HFFc6 (cell line): ENCODE measurements around the gene MRPS15. TPM values are rescaled to one million over a fixed set of nuclear protein-coding genes. Genes with fewer than 3 reads are reported as not detected.
A peak's percentile ranks its signal among the peaks of the same experiment; 100 is the strongest.

Source experiments
- DNase-seq: peaks from one replicate; pipeline ENCODE4 v3.0.0-alpha.2; 2018
- H3K27ac Mint-ChIP-seq: 2 replicates; pipeline ENCODE4 v1.8.0; 2020; ENCODE audit warnings: mild to moderate bottlenecking, mixed read lengths
- H3K27me3 Mint-ChIP-seq: 2 replicates; pipeline ENCODE4 v1.8.0; 2021; ENCODE audit warnings: mild to moderate bottlenecking, moderate library complexity, mixed read lengths; ENCODE audit not compliant: insufficient read depth
- H3K36me3 Mint-ChIP-seq: 2 replicates; pipeline ENCODE4 v1.8.0; 2021; ENCODE audit warnings: low read depth, mixed read lengths
- H3K4me1 Mint-ChIP-seq: 2 replicates; pipeline ENCODE4 v1.8.0; 2020; ENCODE audit warnings: low read depth, mixed read lengths
- H3K4me3 Mint-ChIP-seq: 2 replicates; pipeline ENCODE4 v1.8.0; 2020; ENCODE audit warnings: mild to moderate bottlenecking, moderate library complexity, mixed read lengths
- H3K9me3 Mint-ChIP-seq: 2 replicates; pipeline ENCODE4 v1.8.0; 2020; ENCODE audit warnings: mild to moderate bottlenecking, mixed read lengths
- total RNA-seq, 6 experiments: library from RNA; stranded (reverse); fragmentation: NEBNext Ultra II Directional; extraction: Animal tissue kit (Norgen Biotek cat#: 25700); gene quantifications; 2 replicates in 1 of 6; 3 replicates in 5 of 6; pipeline ENCODE4 v1.2.3, GENCODE V29; 2021
- TF ChIP-seq, protein P1 (sequence below): fragments of 200-600 bp; sonication (generic); IDR thresholded peaks from 2 replicates; pipeline ENCODE4 v1.5.0; 2021; ENCODE audit warnings: antibody characterized with exemption, mild to moderate bottlenecking

MRPS15 gene
- total RNA-seq, 6 experiments from 2014 or later = 74.1 to 96.1 (median 88.4) TPM

DNA sequence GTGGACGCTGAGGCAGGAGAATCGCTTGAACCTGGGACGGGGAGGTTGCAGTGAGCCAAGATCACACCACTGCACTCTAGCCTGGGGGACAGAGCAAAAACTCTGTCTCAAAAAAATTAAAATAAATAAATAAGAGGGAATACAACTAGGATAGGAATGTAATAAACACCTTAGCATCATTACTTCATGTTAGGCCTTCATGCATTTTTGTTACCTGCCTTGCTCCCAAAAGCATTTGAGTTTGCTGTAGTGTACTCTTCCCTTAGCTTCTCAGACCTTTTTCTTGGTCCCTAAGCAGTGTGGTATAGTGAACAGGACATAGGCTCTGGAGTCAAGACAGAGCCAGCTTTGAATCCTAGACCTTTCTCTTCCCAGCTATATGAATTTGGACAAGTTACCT, 11.1 kb downstream of the MRPS15 start:
- no peak for DNase-seq
- TF ChIP-seq, protein P1, sequence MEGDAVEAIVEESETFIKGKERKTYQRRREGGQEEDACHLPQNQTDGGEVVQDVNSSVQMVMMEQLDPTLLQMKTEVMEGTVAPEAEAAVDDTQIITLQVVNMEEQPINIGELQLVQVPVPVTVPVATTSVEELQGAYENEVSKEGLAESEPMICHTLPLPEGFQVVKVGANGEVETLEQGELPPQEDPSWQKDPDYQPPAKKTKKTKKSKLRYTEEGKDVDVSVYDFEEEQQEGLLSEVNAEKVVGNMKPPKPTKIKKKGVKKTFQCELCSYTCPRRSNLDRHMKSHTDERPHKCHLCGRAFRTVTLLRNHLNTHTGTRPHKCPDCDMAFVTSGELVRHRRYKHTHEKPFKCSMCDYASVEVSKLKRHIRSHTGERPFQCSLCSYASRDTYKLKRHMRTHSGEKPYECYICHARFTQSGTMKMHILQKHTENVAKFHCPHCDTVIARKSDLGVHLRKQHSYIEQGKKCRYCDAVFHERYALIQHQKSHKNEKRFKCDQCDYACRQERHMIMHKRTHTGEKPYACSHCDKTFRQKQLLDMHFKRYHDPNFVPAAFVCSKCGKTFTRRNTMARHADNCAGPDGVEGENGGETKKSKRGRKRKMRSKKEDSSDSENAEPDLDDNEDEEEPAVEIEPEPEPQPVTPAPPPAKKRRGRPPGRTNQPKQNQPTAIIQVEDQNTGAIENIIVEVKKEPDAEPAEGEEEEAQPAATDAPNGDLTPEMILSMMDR = no peak
- Mint-ChIP-seq H3K4me3 (no peak overlapping the region), H3K36me3 (peaks cover 10% of the 10 kb centered on the region), H3K27ac (no peak overlapping the region), H3K27me3 (peaks cover 5% of the 10 kb centered on the region), H3K4me1 (peaks cover 33% of the 10 kb centered on the region), H3K9me3 (no peaks in the 10 kb centered on the region)

GRCh38 chr1:36450919-36451305, 13.3 kb downstream of the MRPS15 start:
- no peak for DNase-seq
- Mint-ChIP-seq H3K4me1 (peaks cover 33% of the 10 kb centered on the region), H3K27ac (peak overlapping the region; percentile 97), H3K36me3 (peaks cover 5% of the 10 kb centered on the region), H3K27me3 (peaks cover 5% of the 10 kb centered on the region), H3K9me3 (no peaks in the 10 kb centered on the region), H3K4me3 (peak overlapping the region; percentile 93)
- TF ChIP-seq, protein P1 = no peak

DNA sequence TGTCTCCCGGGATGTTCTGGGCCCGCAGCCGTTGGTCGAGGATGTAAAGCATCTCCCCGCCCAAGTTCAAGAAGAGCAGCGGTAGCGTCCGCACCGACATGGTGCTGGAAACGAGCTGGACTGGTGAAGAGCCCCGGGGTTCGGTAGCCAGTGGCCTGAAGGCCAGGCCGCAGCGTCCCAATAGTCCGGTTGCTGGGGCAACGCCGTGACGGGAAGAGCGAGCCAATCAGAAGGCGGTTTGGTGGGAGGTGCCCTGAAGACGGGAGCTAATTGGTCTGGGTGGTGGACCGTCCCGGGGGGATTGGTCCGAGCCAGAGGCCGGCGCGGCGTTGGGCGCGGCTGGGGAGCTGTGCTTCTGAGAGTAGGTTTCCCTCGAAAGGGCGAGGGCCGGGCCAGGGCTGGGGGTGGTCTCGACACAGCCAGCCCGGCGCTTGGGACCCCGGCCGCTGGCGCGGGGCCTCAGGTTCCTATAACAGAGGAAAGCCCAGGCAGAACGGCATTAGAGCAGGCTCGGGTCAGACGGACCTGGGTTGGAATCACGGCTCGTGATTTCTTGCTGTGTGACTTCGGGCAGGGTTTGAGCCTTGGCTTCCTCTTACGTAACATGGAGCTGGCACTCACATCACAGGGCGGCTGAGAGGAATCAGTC, 13.8 kb downstream of the MRPS15 start, which contains the start of gene OSCP1:
Gene OSCP1 (minus strand): TSS at position 182 of the 649 bp plus-strand sequence. CDS start 82 bp downstream, at position 100.
- H3K27me3 Mint-ChIP-seq = peaks cover 5% of the 10 kb centered on the region
- DNase-seq = peak; percentile 94
- H3K36me3 Mint-ChIP-seq = peaks cover 5% of the 10 kb centered on the region
- H3K9me3 Mint-ChIP-seq = no peaks in the 10 kb centered on the region
- TF ChIP-seq, protein P1 = no peak; the same call in 1 of the 2 replicates
- H3K27ac Mint-ChIP-seq = peak within 1 kb of the TSS; percentile 97
- peak within 1 kb of the TSS; percentile 93 for H3K4me3 Mint-ChIP-seq
- peaks cover 33% of the 10 kb centered on the region for H3K4me1 Mint-ChIP-seq

GRCh38 chr1:36448530-36449056, 15.6 kb downstream of the MRPS15 start:
- peaks cover 33% of the 10 kb centered on the region for H3K4me1 Mint-ChIP-seq

GRCh38 chr1:36447450-36447849, 16.7 kb downstream of the MRPS15 start:
- DNase-seq = no peak
- H3K9me3 Mint-ChIP-seq = no peaks in the 10 kb centered on the region
- peaks cover 3% of the 10 kb centered on the region; the same call in 1 of the 2 replicates for H3K36me3 Mint-ChIP-seq
- peaks cover 30% of the 10 kb centered on the region for H3K4me1 Mint-ChIP-seq
- H3K4me3 Mint-ChIP-seq = no peak overlapping the region
- no peak overlapping the region for H3K27ac Mint-ChIP-seq
- TF ChIP-seq, protein P1 = no peak
- peaks cover 2% of the 10 kb centered on the region; the same call in 1 of the 2 replicates for H3K27me3 Mint-ChIP-seq

More at GRCh38 chr1:36448530-36449056, 15.6 kb downstream of the MRPS15 start:
- DNase-seq = no peak
- Mint-ChIP-seq H3K4me3 (peak overlapping the region; percentile 93), H3K27ac (peak overlapping the region; percentile 97; the same call in 1 of the 2 replicates), H3K27me3 (peaks cover 2% of the 10 kb centered on the region; the same call in 1 of the 2 replicates), H3K36me3 (peaks cover 5% of the 10 kb centered on the region; the same call in 1 of the 2 replicates), H3K9me3 (no peaks in the 10 kb centered on the region)
- TF ChIP-seq, protein P1 = no peak
